ENCODE data around the gene TIGD7. TPM values are rescaled to one million over a fixed set of nuclear protein-coding genes. Genes with fewer than 3 reads are reported as not detected.

The TIGD7 gene
- total RNA-seq, 2 experiments from 2014 or later: 1.5 to 1.7 TPM

- H3K4me3 ChIP-seq (ENCODE audit: low read length): peak overlapping the region; percentile 91
- H3K36me3 ChIP-seq (ENCODE audit: insufficient read depth, low read length): peaks cover 26% of the 10 kb centered on the region
- H3K27me3 ChIP-seq (ENCODE audit: control insufficient read depth in 1 of 2, insufficient read depth in 2 of 2, low read length in 2 of 2): no peaks in the 10 kb centered on the region
- no peak overlapping the region for H3K27ac ChIP-seq (ENCODE audit: low read depth in 1 of 2, low read length in 2 of 2)
- H3K4me3 Mint-ChIP-seq: peak overlapping the region; percentile 86
- ATAC-seq (ENCODE audit: poor library complexity) (no peak), DNase-seq (no peak)
- peaks cover 18% of the 10 kb centered on the region for H3K9me3 Mint-ChIP-seq
- intact Hi-C loops (cut with DNase I, micrococcal nuclease): loop anchor here in 1 of 2 experiments (2.0 to 5.0 kb wide), 2 partner anchors 63 to 96 kb away; partner anchors contain the start of genes ZNF174 and ZSCAN32
- ChIA-PET POLR2A (interaction anchor here (0.7 to 4.0 kb wide), 9 partner anchors 10 to 154 kb away, joined by 3 to 48 read pairs (median 5); partner anchors contain the start of genes ZNF174, ZNF263 and ZSCAN32), CTCF (interaction anchor here (0.9 to 1.9 kb wide), 3 partner anchors 69 to 153 kb away, joined by 3 to 5 read pairs (median 4); partner anchors contain the start of genes ZNF174, ZNF200 and ZSCAN32)
- peaks cover 28% of the 10 kb centered on the region for H3K4me1 ChIP-seq (ENCODE audit: insufficient read depth, low read length)
- peaks cover 42 to 52% of the 10 kb centered on the region in 2 experiments for H3K9me3 ChIP-seq (ENCODE audit: control insufficient read depth in 1 of 2, insufficient read depth in 1 of 2, low read length in 2 of 2)
- TF ChIP-seq CTCF (IDR thresholded peaks at IDR 0.05): no peak
- H3K4me1 Mint-ChIP-seq (ENCODE audit: low read depth): peaks cover 22% of the 10 kb centered on the region
- no peaks in the 10 kb centered on the region for H3K27me3 Mint-ChIP-seq
- peak overlapping the region; percentile 77 for H3K27ac Mint-ChIP-seq
- H3K36me3 Mint-ChIP-seq (ENCODE audit: low read depth): peaks cover 88% of the 10 kb centered on the region
These were observed 860 bp downstream of the TIGD7 start for GRCh38 chr16:3304370-3304769.

GRCh38 chr16:3295783-3296182, 9.4 kb downstream of the TIGD7 start:
- Mint-ChIP-seq H3K27ac (no peak overlapping the region), H3K4me3 (no peak overlapping the region), H3K9me3 (peaks cover 24% of the 10 kb centered on the region), H3K36me3 (ENCODE audit: low read depth) (peaks cover 80% of the 10 kb centered on the region), H3K4me1 (ENCODE audit: low read depth) (no peaks in the 10 kb centered on the region), H3K27me3 (no peaks in the 10 kb centered on the region)
- DNase-seq (no peak), ATAC-seq (ENCODE audit: poor library complexity) (no peak)
- no peak for TF ChIP-seq CTCF (IDR thresholded peaks at IDR 0.05)
- Histone ChIP-seq H3K4me3 (ENCODE audit: low read length) (no peak overlapping the region), H3K27ac (ENCODE audit: low read depth in 1 of 2, low read length in 2 of 2) (no peak overlapping the region), H3K27me3 (ENCODE audit: control insufficient read depth in 1 of 2, insufficient read depth in 2 of 2, low read length in 2 of 2) (no peaks in the 10 kb centered on the region), H3K9me3 (ENCODE audit: control insufficient read depth in 1 of 2, insufficient read depth in 1 of 2, low read length in 2 of 2) (peaks cover 54 to 80% of the 10 kb centered on the region in 2 experiments), H3K4me1 (ENCODE audit: insufficient read depth, low read length) (no peaks in the 10 kb centered on the region), H3K36me3 (ENCODE audit: insufficient read depth, low read length) (peaks cover 26% of the 10 kb centered on the region)
- CTCF ChIA-PET: no interaction called here
- intact Hi-C loops (cut with DNase I, micrococcal nuclease): no loop called here
- POLR2A ChIA-PET: interaction anchor here (0.7 kb wide), 1 partner anchor 10 kb away, joined by 3 read pairs; no protein-coding TSS in a partner anchor

GRCh38 chr16:3295209-3295608, 10.0 kb downstream of the TIGD7 start:
- H3K27ac Mint-ChIP-seq: no peak overlapping the region
- H3K4me1 Mint-ChIP-seq (ENCODE audit: low read depth): no peaks in the 10 kb centered on the region
- DNase-seq (no peak), ATAC-seq (ENCODE audit: poor library complexity) (no peak)
- H3K36me3 Mint-ChIP-seq (ENCODE audit: low read depth): peaks cover 80% of the 10 kb centered on the region
- Histone ChIP-seq H3K9me3 (ENCODE audit: control insufficient read depth in 1 of 2, insufficient read depth in 1 of 2, low read length in 2 of 2) (peaks cover 59 to 80% of the 10 kb centered on the region in 2 experiments), H3K36me3 (ENCODE audit: insufficient read depth, low read length) (peaks cover 31% of the 10 kb centered on the region), H3K27ac (ENCODE audit: low read depth in 1 of 2, low read length in 2 of 2) (no peak overlapping the region), H3K4me3 (ENCODE audit: low read length) (no peak overlapping the region), H3K4me1 (ENCODE audit: insufficient read depth, low read length) (no peaks in the 10 kb centered on the region), H3K27me3 (ENCODE audit: control insufficient read depth in 1 of 2, insufficient read depth in 2 of 2, low read length in 2 of 2) (no peaks in the 10 kb centered on the region)
- CTCF ChIA-PET: no interaction called here
- no peaks in the 10 kb centered on the region for H3K27me3 Mint-ChIP-seq
- no peak overlapping the region for H3K4me3 Mint-ChIP-seq
- peaks cover 24% of the 10 kb centered on the region for H3K9me3 Mint-ChIP-seq
- intact Hi-C loops (cut with DNase I, micrococcal nuclease): no loop called here
- POLR2A ChIA-PET: interaction anchor here (0.7 kb wide), 1 partner anchor 11 kb away, joined by 3 read pairs; no protein-coding TSS in a partner anchor
- TF ChIP-seq CTCF (IDR thresholded peaks at IDR 0.05): no peak
